Left colon (tissue), 2 donors: Measurements from ENCODE around the gene GNG7. TPM values are rescaled to one million over a fixed set of nuclear protein-coding genes. Genes with fewer than 3 reads are reported as not detected.
"Not testable (repeated sequence)": the region's sequence is repeated elsewhere in the genome, so short reads cannot be mapped to it uniquely, and the experiment has no call there.

ENCODE experiments used
- ATAC-seq: fragments of 200-7000 bp; cut with Tn5 transposase; one replicate; pipeline ENCODE4 v1.9.1; 2020; ENCODE audit warnings: mild to moderate bottlenecking, moderate library complexity
- DNase-seq, 2 donors: peaks; one replicate each; pipeline ENCODE4 v3.0.0-alpha.2; 2020
- intact Hi-C, 2 donors: fragments of 100-400 bp; cut with DNase I in 1 of 2; cut with micrococcal nuclease in 1 of 2; formaldehyde crosslinking; loops; one replicate each; pipeline versions ENCODE4 v1.11.2 to v1.14.0; 2022; cut with DNase I, micrococcal nuclease
- total RNA-seq, 2 donors: library from RNA; stranded (reverse); fragmentation: NEBNext Ultra II Directional; extraction: Animal tissue kit (Norgen Biotek cat#: 25700); gene quantifications; one replicate each; pipeline ENCODE4 v1.2.1, GENCODE V29; 2021
- donor health status: DM: no; HTN: no; CAD: no.
- donor health status: DM: yes; HTN: yes; CAD: no.

GNG7 gene
- total RNA-seq, 2 donors from 2014 or later: 1.4 to 5.3 TPM

DNA sequence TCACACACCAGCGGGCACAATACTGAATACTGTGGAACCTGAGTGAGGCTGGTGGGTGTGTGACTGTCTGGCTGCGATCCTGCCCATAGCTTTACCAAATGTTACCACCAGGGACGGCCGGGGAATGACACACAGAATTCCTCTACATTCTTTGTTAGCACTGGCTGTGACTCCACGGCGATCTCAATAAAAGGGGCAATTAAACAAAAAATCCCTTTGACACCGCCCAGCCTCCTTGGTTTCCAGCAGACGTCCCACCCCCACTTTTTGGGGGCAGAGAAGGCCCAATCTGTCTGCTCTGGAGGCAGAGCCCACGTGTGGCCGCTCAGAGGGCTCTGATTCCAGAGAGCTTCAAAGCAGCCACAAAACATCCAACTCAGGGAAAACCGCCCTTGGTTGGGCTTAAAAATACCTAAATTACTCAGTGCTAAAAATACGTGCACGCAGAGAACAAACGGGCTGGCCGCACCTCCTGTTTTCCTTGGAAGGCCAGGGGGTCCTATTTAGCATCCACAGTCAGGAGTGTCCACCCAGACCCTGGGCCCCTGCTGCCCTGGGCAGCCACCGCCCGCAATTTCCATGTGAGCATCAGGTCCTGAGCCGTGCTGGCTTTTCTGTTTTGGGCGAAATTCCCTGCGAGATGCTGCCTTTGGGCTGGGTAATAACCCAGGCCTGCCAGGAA lies 178.7 kb downstream of the GNG7 start:
- intact Hi-C loops: no loop called here
- no peak for ATAC-seq
- DNase-seq: no peak

DNA sequence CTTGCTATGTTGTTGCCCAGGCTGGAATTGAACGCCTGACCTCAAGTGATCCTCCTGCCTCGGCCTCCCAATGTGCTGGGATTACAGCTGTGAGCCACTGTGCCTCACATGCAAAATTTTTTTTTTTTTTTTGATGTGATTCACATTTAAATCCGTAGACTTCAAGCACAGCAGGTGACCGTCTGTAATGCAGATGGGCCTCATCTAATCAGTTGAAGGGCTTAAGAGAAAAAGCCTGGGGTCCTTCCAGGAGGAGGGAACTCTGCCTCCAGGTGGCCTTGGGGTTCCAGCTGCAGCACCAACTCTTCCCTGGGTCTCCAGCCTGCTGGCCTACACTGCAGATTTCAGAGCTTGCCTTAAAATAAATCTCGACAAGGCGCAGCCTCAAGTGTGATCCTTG lies 183.0 kb downstream of the GNG7 start:
- no peak for ATAC-seq
- intact Hi-C loops: no loop called here
- no peak for DNase-seq

DNA sequence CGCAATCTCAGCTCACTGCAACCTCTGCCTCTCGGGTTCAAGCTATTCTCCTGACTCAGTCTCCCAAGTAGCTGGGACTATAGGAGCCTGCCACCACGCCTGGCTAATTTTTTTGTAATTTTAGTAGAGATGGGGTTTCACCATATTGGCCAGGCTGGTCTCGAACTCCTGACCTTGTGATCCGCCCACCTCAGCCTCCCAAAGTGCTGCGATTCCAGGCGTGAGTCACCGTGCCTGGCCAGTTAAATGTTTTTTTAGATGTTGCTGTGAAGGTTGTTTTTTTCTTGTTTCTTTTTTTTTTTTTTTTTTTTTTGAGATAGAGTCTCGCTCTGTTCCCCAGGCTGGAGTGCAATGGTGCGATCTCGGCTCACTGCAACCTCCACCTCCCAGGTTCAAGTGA lies 183.6 kb downstream of the GNG7 start:
- ATAC-seq, intact Hi-C loops, DNase-seq: not testable (repeated sequence)

DNA sequence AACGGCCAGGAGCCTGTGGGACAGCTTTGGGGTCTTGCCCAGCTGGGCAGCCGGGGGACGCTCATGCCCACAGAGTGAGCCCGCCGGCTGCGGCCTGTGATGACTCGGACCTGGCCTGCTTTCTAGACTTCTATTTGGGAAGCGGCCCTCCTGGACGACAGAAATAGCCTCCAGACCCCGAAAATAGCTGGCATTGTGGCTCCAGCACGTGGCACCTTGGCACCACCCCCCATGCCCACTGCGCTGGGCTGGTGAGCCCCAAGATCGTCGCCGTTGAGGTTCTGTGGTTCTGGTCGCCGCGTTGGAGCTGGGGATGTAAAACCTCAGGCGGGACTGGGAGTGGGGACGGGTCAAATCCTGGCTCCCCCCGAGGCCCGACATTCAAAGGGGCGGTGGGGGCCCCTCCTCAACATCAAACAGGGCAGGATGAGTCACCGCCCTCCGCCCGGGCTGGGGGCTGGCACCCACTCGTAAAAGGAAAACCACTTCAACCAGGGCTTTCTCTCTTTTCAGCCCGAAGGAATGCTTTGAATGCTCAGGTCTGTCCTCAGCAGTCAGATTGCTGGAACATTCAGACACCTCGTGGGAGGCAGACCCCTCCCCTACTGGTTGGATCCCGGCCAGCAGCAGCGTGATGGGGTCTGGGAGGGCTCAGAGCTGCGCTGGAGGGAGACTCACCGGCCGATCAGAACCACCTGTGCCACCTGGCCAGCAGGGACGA lies 184.5 kb downstream of the GNG7 start:
- intact Hi-C loops: no loop called here
- DNase-seq (no peak), ATAC-seq (no peak)

DNA sequence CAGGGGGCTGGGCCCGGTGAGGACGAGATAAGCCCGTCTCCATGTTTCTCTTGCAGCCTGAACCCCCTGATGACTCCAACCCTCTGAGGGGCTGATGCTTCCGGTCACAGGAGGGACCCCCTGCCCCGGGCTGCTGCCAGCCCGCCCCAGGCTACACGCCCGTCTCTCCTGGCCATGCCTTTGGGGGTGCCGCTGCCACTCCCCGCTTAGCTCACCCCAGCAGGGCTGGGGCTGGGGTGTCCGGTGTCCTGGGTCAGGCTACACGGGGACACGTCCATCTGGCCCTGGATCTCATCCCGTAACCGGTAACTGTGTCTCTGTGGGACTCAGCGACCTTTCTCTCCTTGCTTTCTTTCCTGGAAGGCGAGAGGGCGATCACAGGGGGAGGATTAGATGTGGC lies 185.8 kb downstream of the GNG7 start:
- no peak for ATAC-seq
- intact Hi-C loops: no loop called here
- DNase-seq: no peak

DNA sequence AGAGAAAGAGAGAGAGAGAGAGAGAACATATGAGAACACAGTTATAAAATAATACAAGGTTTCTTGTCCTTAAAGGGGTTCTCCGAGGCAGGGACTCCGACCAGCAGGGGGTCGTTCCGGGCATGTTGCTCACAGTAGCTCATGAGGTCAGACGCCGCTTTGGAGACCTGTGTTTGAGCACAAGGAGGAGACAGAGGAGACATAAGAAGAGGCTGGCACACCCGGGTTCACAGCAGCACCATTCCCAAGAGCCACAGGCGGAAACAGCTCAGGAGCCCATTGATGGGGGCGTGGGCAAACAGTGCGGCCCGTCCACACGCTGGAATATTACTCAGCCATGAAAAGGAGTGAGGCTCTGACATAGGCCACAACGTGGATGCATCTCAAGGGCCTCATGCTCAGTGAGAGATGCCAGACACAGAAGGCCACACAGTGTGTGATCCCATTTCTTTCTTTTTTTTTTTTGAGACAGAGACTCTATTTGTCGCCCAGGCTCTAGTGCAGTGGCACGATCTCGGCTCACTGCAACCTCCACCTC lies 187.4 kb downstream of the GNG7 start:
- no peak for DNase-seq
- intact Hi-C loops: no loop called here
- ATAC-seq: no peak

DNA sequence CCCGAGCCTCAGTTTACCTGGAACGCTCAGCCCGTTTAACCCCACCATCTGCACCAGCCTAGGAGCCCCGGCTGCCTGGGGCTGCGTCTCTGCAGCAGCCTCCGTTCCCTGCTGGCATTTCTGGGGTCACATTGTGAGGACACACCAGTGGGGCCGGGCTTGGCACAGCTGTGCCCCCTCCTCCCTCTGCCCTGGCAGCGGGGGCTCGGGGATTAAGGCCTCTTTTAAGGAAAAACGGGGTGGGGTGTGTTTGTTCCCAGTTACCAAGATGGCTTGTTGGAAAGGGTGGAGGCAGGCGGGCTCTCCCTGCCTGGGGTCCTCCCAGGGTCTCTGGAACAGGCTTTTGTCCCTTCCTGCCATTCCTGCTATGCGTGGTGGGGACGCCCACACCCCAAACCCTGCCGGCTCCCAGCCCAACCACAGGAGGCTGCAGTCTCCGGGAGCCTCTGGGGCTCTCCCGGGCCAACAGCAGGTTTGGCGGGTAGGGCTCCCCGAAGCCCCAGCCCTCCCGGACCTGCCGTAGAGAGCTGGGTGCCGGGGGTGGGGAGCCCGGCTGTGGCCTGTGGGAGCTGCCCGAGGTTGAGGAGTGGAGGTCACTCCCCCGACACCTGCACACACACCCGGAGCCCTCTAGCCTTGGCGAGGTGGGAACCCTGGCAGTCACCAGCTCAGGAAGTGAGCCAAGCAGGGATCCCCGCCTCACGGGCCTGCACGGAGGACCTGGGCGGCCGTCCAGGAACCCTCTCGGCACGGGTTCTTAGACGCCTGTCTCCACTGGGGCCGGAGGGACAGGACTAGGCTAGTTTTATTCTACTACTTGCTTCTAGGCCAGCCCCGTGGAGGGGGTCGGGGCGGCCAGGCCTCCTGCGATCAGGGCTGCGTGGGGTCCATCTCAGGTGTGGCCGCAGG lies 189.7 kb downstream of the GNG7 start:
- DNase-seq (no peak), ATAC-seq (no peak)
- intact Hi-C loops: no loop called here

DNA sequence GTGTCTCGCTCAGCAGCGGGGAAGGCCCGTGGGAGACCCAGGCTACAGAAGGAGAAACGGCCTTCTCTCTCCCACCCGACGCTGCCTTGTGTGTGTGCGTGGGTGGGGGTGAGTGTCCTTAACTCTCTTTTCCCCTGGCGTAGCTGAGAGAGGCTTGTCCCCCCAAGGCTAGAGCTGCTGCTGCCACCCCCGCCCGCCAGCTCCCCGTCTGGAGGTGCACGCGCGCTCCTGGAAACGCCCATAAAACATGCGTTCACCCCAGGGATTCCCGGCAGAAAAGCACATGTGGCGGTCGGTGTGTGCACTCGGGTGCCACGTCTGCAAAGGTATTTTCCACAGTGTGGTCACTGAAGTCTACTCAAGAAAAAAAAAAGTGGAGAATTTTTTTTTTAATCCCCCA lies 190.5 kb downstream of the GNG7 start:
- DNase-seq (no peak), ATAC-seq (no peak)
- intact Hi-C loops: no loop called here

DNA sequence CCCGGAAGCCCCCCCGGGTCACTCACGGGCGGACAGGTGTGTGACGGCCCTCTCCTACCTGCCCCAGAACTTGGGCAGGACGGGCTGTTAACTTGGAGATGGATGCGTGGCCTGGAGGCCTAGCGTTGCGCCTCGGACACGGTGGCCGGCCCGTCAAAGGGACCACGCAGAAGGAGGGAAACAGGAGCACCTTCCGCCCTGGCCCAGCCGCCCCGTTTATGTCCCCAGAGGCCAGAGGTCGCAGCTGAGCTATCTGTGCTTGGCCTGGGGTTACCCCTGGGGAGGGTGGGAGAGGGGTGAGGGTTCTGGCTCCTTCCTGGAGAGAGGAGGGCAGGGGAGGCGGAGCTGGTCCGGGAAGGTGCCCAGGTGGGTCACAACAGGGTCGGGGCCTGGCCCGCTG lies 190.9 kb downstream of the GNG7 start:
- ATAC-seq: no peak
- no peak for DNase-seq
- intact Hi-C loops: no loop called here

DNA sequence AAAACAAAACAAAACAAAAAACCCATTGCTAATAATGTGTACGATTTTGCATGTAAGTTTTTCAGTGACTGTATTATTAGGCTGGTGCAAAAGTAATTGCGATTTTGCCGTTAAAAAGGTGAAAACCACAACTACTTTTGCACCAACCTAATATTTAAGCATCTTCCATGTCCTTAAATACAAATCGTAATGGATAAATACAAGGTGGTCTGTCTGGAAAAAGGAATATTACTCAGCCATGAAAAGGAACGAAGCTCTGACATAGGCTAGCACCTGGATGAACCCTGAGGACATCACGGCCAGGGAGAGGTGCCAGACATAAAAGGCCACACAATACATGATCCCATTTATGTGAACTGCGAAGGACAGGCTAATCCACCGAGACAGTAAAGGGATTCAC lies 193.4 kb downstream of the GNG7 start:
- ATAC-seq: no peak
- intact Hi-C loops: no loop called here
- DNase-seq: no peak

DNA sequence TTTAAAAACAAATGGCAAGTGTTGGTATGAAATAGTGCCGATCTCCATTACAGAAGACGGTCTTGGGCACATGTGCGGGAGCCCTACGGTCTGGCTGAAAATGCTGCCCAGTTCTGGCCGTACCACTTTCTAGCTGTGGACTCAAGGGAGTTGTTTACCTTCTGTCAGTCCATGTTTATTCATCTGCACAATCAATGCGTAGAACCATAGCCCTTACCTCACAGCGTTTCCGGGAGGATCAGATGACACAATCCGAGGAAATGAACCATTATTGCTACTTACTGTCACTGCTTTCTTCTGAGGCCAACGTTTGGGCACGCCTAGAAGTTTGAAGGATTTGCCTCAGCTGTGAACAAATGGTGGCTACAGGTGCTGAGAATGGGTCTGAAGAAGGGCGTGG lies 195.4 kb downstream of the GNG7 start:
- peak; percentile 97 for ATAC-seq
- intact Hi-C loops: no loop called here
- DNase-seq: peak; percentile 46 to 59

DNA sequence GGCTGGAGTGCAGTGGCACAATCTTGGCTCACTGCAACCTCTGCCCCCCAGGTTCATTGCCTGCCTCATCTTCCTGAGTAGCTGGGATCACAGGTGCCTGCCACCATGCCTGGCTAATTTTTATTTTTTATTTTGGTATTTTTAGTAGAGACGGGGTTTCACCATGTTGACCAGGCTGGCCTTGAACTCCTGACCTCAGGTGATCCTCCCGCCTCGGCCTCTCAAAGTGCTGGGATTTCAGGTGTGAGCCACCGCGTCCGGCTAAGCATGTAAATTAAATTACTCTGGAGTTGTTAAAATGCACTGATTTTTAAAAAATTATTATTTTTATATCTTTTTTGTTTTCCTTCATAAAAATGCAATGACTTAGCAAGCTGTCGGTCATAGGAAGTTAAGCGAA lies 195.8 kb downstream of the GNG7 start:
- DNase-seq, ATAC-seq, intact Hi-C loops: not testable (repeated sequence)

DNA sequence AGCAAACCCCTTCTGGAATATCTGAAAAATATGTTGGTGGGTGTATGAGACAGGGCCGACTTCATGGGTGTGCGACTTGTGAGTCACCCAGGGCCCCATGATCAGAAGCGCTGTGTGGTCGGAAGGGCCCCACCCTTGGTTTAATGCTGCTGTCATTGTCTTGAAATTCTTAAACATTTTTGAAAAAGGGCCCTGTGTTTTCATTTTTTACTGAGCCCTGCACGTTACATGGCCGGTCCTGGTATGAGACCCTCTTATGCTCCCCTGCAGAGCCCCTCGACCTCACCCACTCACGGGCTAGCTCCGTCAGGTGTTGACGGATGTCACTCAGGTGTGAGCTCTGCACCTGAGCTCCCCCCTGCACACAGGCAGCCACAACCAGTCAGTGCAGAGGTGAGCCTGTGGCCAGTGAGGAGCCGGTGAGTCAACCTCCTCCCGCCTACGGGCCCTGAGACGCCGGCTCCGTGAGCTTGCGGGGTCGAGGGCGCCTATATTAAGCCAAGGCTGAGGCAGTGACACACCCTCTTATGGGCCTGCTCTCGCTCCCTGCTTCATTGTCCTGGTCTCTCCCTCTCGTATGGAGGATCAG lies 198.9 kb downstream of the GNG7 start:
- DNase-seq (no peak), ATAC-seq (no peak)
- intact Hi-C loops: no loop called here

DNA sequence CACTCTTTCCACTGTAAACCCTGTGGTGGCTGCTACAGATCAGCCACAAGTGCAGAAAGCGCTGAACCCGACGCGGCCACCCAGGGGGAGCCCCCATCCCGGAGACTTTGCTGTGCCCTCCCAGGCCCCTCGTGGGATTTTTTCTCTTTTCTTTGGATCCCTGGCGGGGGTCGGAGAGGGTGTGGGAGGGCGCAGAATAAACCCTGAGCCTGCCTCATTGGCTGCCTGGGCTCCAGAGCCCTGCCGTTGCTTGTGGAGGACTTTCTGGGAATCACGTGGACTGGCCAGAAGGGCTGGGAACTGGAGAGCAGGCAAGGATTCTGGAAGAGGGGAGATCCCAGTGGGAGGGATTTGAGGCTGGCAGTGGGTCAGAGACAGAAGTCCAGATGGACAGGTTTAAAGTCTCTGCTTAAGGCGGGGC lies 201.6 kb downstream of the GNG7 start:
- DNase-seq (peak in 1 of 2 donors; percentile 35), ATAC-seq (peak; percentile 48)
- intact Hi-C loops: no loop called here

DNA sequence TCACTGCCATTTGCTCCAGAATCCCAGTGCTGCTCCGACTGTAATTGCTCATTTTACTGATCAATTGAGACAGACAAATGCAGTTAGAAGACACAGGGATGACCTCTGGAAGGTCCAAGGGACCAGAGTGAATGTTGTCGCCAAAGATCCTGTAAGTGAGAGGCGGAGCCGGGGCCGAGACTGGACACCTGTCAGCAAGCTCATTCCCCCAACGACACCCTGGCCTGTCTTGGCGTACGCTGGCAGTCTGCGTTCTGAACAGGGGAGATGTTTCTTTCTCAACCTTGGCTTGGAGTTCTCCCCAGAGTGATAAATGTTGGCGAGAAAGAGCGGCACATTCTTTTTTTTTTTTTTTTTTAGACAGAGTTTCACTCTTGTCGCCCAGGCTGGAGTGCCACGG lies 202.3 kb downstream of the GNG7 start:
- intact Hi-C loops: no loop called here
- ATAC-seq: no peak
- DNase-seq: no peak

DNA sequence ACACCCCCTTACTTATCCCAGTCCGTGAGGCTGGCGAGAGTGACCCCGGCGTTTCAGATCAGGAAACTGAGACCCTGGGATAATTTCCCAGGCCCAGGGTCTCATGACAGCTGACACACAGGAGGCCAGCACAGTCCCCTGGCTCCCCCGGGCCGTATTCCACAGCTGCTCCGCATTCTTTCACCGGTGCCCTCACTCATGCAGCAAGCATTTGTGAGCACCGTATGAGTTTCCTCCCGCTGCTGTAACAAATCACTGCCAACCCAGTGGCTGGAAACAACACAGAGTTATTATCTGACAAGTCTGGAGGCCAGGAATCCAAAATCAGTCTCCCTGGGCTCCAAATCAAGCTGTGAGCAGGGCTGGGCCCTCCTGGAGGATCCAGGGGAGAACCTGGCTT lies 205.3 kb downstream of the GNG7 start:
- ATAC-seq: no peak
- no peak for DNase-seq
- intact Hi-C loops: no loop called here

DNA sequence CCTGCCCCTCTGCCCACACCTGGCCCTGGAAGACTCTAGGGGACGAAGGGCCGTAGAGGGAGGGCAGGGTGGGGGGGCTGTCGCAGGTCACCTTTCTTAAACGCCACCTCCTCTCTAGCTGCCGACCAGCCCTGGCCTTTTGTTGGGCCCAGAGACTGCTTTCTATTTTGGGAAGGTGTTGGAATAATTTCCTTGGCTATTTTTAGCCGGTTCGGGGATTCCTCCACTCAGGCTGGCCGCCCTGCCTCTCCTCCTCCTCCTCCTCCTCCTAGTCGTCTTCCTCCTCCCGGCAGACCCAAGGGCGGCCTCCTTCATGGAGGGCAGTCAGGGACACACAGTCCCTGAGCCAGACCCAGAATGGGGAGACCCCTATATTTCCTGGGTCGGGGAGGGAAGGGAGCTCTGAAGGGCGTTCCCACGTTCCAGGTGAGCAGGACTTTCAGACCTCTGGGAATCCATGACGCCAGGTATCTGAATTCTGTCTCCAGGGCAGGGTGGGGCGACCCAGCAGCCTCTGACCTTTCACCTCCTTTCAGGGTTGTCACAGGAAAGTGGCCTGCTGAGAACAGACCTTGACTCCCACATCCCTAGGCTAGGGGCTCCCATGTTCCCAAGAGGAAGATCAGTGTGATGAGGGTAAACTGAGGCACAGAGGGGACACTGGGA lies 206.7 kb downstream of the GNG7 start:
- intact Hi-C loops: no loop called here
- ATAC-seq (peak; percentile 21), DNase-seq (peak; percentile 44 to 51)

DNA sequence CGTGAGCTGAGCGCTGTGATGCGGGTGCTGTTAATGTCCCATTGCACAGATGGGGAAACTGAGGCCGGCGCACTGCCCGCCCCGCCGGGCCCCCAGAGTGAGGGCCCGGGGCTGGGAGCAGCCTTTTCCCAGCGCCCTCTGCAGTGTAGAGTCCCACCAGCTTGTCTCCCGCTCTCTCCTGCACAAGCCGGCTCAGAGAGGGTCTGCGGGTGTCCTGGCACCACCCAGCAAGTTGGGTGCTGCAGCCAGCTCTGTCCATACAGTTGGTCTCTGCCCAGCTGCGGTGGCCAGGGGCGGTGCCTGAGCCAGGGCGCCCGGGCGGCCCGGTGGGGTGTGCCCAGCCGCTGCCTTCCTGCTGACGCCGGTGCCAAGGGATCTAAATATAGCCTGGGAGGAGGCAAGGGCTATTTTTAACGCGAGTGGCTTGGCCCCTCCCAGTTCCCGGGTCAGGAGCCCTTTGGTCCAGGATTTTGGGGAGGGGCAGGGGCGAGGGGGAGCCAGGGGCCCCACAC lies 207.3 kb downstream of the GNG7 start:
- DNase-seq (peak; percentile 91 to 95), ATAC-seq (peak; percentile 78)
- intact Hi-C loops: no loop called here
